Right lobe of liver (tissue), 6 donors: ENCODE measurements around the gene ING3. TPM values are rescaled to one million over a fixed set of nuclear protein-coding genes. Genes with fewer than 3 reads are reported as not detected.
A peak's percentile ranks its signal among the peaks of the same experiment; 100 is the strongest.
"Not testable (repeated sequence)": the region's sequence is repeated elsewhere in the genome, so short reads cannot be mapped to it uniquely, and the experiment has no call there.

Source experiments
- ATAC-seq, 4 donors: fragments of 200-7000 bp; cut with Tn5 transposase; one replicate each; pipeline ENCODE4 v1.9.1; 2020; ENCODE audit warnings: mild to moderate bottlenecking in 4 of 4, moderate library complexity in 4 of 4
- DNase-seq, 3 donors: peaks; one replicate each; pipeline ENCODE4 v3.0.0-alpha.2; 2020
- H3K27ac ChIP-seq, 3 donors: fragments of 200-600 bp; one replicate each; pipeline ENCODE4 v1.8.0; 2022
- H3K27me3 ChIP-seq, 2 donors: fragments of 200-600 bp; one replicate each; pipeline ENCODE4 v1.8.0; 2022
- H3K36me3 ChIP-seq, 4 donors: fragments of 200-600 bp; sonication (generic) in 1 of 4; one replicate each; pipeline versions ENCODE4 v1.5.1 to v1.8.0; 2017 to 2022; ENCODE audit warnings: control low read depth in 1 of 4
- H3K4me1 ChIP-seq, 4 donors: fragments of 200-600 bp; sonication (generic) in 1 of 4; one replicate each; pipeline versions ENCODE4 v1.5.1 to v1.8.0; 2017 to 2022; ENCODE audit warnings: control low read depth in 1 of 4
- H3K4me3 ChIP-seq, 3 donors: fragments of 200-600 bp; one replicate each; pipeline ENCODE4 v1.8.0; 2022
- H3K9me3 ChIP-seq, 4 donors: fragments of 200-600 bp; sonication (generic) in 1 of 4; one replicate each; pipeline versions ENCODE4 v1.5.1 to v1.8.0; 2017 to 2022; ENCODE audit warnings: control low read depth in 1 of 4
- POLR2A ChIP-seq: fragments of 450-650 bp; IDR thresholded peaks from one replicate; pipeline ENCODE4 v1.6.1; 2017; ENCODE audit warnings: antibody characterized with exemption, mild to moderate bottlenecking
- WGBS: methylation state at CpG from one replicate; pipeline ENCODE4 v1.1.6; 2018; ENCODE audit warnings: low coverage, low lambda C conversion rate; ENCODE audit not compliant: insufficient coverage; ENCODE audit errors: missing lambda C conversion rate; 5-methylcytosine and 5-hydroxymethylcytosine counted together
- intact Hi-C, 2 donors: fragments of 100-400 bp; cut with DNase I; formaldehyde crosslinking; loops; one replicate each; pipeline versions ENCODE4 v1.11.2 to v1.14.1; 2022
- total RNA-seq, 6 experiments: library from RNA; depleted of rRNA in 2 of 6; stranded (reverse); fragments of >200 nt in 2 of 6; fragmentation: NEBNext Ultra II Directional in 3 of 6; extraction: Animal tissue kit (Norgen Biotek cat#: 25700) in 3 of 6; gene quantifications; one replicate each; pipeline versions ENCODE4 v1.1.0 to v1.2.4, GENCODE V29; 2016 to 2023
- TF ChIP-seq, protein P1 (sequence below), 4 donors: fragments of 200-600 bp in 3 of 4; fragments of 450-650 bp in 1 of 4; IDR thresholded peaks; one replicate each; pipeline versions ENCODE4 v1.5.1 to v1.8.0; 2016 to 2022; ENCODE audit warnings: antibody characterized with exemption in 4 of 4, mild to moderate bottlenecking in 2 of 4
- donor health status: DM: no; HTN: yes; CAD: no.
- donor health status: DM: no; HTN: no; CAD: no.
- donor health status: DM: no; HTN: no; CAD: no.
- donor health status: DM: no; HTN: yes; CAD: no.
- donor health status: DM: no; HTN: yes; CAD: no.

Gene ING3
- total RNA-seq, 6 experiments from 2014 or later, result 4.5 to 6.5 (median 6.2) TPM

DNA sequence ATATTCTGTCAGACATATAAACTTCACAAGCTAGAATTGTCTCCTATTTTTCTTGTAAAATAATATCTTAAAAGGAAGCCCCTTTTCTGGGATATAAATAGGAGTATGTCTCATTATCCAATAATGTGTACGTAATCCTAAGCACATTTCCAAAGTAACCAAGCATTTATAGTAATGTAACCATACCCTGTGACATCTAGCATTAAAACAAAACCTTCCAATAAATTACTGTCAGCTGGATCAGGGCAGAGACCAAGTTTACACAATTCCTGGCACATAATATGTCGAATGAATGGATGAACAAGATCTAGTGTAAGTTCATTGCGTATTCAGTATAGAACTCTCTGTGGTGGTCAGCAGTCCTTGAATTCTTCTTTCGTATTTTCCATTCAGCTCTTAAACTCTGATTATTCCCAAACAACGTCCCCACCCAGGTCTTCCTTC, 52.2 kb downstream of the ING3 start:
- 64% methylated on average over 5 of the region's 5 CpGs for WGBS
- TF ChIP-seq POLR2A, result no peak
- TF ChIP-seq, protein P1, sequence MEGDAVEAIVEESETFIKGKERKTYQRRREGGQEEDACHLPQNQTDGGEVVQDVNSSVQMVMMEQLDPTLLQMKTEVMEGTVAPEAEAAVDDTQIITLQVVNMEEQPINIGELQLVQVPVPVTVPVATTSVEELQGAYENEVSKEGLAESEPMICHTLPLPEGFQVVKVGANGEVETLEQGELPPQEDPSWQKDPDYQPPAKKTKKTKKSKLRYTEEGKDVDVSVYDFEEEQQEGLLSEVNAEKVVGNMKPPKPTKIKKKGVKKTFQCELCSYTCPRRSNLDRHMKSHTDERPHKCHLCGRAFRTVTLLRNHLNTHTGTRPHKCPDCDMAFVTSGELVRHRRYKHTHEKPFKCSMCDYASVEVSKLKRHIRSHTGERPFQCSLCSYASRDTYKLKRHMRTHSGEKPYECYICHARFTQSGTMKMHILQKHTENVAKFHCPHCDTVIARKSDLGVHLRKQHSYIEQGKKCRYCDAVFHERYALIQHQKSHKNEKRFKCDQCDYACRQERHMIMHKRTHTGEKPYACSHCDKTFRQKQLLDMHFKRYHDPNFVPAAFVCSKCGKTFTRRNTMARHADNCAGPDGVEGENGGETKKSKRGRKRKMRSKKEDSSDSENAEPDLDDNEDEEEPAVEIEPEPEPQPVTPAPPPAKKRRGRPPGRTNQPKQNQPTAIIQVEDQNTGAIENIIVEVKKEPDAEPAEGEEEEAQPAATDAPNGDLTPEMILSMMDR (IDR thresholded peaks at IDR 0.05), result no peak
- Histone ChIP-seq H3K4me3 (no peak overlapping the region), H3K36me3 (no peaks in the 10 kb centered on the region), H3K9me3 (no peaks in the 10 kb centered on the region), H3K4me1 (peaks cover 0 to 56% (median 19%) of the 10 kb centered on the region in 4 donors), H3K27me3 (no peaks in the 10 kb centered on the region), H3K27ac (peak overlapping the region; percentile 42 to 66 (median 65))
- DNase-seq (no peak), ATAC-seq (peak in 2 of 4 donors; percentile 4 to 25)
- intact Hi-C loops, result no loop called here

DNA sequence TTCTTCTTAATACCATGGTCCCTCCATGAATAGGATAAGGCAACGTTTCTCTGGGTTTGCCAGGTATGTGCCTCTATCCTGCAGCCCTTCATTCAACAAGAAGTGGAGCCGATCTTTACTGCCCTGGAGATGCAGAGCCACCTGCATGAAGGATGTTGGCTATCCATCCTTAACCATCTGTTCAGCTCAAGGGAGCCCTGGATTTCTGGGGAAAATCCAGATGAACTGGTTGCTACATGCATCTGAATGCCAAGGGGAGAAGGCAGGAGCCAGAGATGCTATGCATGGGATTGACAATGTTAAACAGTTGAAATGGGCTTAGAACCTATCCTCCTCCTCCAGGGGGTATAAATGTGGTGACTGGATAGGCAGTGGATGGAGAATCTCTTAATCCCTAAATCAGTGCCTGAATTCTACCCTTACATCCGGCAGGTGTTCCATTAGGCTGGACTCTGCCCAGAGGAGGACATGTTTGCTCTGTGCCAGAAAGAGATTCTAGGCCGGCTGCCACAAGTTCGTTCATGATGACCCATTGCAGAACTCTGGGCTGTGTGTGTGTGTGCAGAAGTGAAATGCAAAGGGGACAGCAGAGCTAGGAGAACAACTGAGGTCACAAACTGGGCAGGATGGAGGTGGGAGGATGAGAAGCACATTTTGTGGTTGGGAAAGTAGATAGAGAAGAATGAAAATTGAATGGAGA, 53.6 kb downstream of the ING3 start:
- DNase-seq (peak; percentile 78 to 94 (median 87)), ATAC-seq (peak; percentile 86 to 97 (median 92))
- H3K27ac ChIP-seq, result peak overlapping the region; percentile 42 to 66 (median 65)
- no peaks in the 10 kb centered on the region for H3K36me3 ChIP-seq
- H3K4me3 ChIP-seq, result no peak overlapping the region
- H3K4me1 ChIP-seq, result peaks cover 0 to 53% (median 19%) of the 10 kb centered on the region in 4 donors
- peak; percentile 9 for TF ChIP-seq POLR2A
- TF ChIP-seq, protein P1 (IDR thresholded peaks at IDR 0.05), result no peak
- intact Hi-C loops, result no loop called here
- H3K9me3 ChIP-seq, result no peaks in the 10 kb centered on the region
- 53% methylated on average over 5 of the region's 5 CpGs for WGBS
- H3K27me3 ChIP-seq, result no peaks in the 10 kb centered on the region

DNA sequence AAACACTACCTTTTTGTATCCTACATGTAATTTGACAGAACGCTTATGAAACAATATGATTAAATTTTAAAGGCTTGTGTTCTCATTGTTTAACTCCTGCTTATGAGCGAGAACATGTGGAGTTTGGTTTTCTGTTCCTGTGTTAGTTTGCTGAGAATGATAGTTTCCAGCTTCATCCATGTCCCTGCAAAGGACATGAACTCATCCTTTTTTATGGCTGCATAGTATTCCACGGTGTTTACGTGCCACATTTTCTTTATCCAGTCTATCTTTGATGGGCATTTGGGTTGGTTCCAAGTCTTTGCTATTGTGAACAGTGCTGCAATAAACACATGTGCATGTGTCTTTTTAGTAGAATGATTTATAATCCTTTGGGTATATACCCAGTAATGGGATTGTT, 54.5 kb downstream of the ING3 start:
- ATAC-seq, intact Hi-C loops: not testable (repeated sequence)

DNA sequence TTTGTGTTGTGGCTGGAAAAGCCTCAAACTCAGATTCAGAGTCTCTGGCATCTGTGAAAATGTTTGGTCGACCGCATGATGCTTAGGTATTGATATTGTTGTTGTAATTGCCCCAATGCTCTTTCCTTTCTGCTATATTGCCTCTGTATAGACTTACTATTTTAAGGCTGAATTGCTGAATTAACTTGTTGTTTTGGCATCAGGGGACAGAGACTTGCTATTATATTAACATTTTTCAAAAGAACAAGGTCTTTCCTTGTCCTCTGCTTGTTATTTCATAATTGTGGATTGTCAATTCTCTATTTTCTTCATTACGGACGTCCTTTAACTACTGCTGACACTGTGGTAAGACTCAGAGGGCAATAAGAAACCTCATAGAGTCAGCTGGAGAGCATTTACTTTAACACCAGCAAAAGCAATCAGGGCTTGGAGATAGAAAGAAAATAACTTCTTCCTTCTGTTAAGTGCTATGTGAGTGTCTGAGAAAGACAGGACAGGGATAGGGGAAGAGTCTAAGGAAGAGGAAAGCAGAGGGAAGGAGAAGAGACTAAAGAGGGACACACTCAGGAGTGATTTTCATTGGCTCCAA, 55.5 kb downstream of the ING3 start:
- peak overlapping the region in 2 of 3 donors; percentile 23 to 29 for H3K27ac ChIP-seq
- H3K4me3 ChIP-seq, result no peak overlapping the region
- DNase-seq (no peak), ATAC-seq (no peak)
- H3K4me1 ChIP-seq, result peaks cover 0 to 40% (median 14%) of the 10 kb centered on the region in 4 donors
- H3K36me3 ChIP-seq, result peaks cover 0 to 2% (median 0%) of the 10 kb centered on the region in 4 donors
- no peaks in the 10 kb centered on the region for H3K9me3 ChIP-seq
- 65% methylated on average over 4 of the region's 4 CpGs for WGBS
- intact Hi-C loops, result no loop called here
- TF ChIP-seq, protein P1 (IDR thresholded peaks at IDR 0.05), result no peak
- TF ChIP-seq POLR2A, result no peak
- H3K27me3 ChIP-seq, result no peaks in the 10 kb centered on the region

More for the DNA sequence above, 54.5 kb downstream of the ING3 start:
- DNase-seq, H3K9me3 ChIP-seq, H3K27me3 ChIP-seq, H3K4me3 ChIP-seq, H3K36me3 ChIP-seq: not testable (repeated sequence)
- Histone ChIP-seq H3K27ac (peak overlapping the region in 1 of 3 donors; percentile 65), H3K4me1 (peaks cover 0 to 47% (median 15%) of the 10 kb centered on the region in 4 donors)
- WGBS, result 92% methylated on average over 4 of the region's 4 CpGs
